A549 (cell line): ENCODE results near the gene KDM6B.
A peak's percentile ranks its signal among the peaks of the same experiment; 100 is the strongest.

Source experiments
- CEBPB ChIP-seq, 2 experiments: fragments of >200 bp in 1 of 2; sonication (Bioruptor Twin) in 1 of 2; formaldehyde crosslinking in 1 of 2; IDR thresholded peaks; 2 replicates each; pipeline ENCODE4 v1.6.1; 2012 to 2016
- CTCF ChIP-seq: fragments of >200 bp; sonication (Bioruptor Twin); formaldehyde crosslinking; IDR thresholded peaks from 3 replicates; pipeline ENCODE4 v1.5.1; 2016
- EHF ChIP-seq: fragments of 250-450 bp; sonication (Bioruptor Pico); IDR thresholded peaks from 2 replicates; pipeline ENCODE4 v1.5.0; 2020; ENCODE audit warnings: mild to moderate bottlenecking
- ESRRA ChIP-seq: fragments of 150-350 bp; IDR thresholded peaks from 2 replicates; pipeline ENCODE4 v1.6.1; 2014; ENCODE audit warnings: mild to moderate bottlenecking, low read length, borderline replicate concordance
- FOXS1 ChIP-seq: fragments of 250-450 bp; sonication (Bioruptor Pico); IDR thresholded peaks from 2 replicates; pipeline ENCODE4 v1.5.0; 2020; ENCODE audit warnings: mild to moderate bottlenecking, moderate library complexity
- KDM1A ChIP-seq: fragments of 200-600 bp; sonication (generic); IDR thresholded peaks from 2 replicates; pipeline ENCODE4 v1.6.1; 2016; ENCODE audit warnings: low read depth, mild to moderate bottlenecking
- MAFK ChIP-seq: fragments of 450-650 bp; IDR thresholded peaks from 2 replicates; pipeline ENCODE4 v1.6.1; 2014; ENCODE audit not compliant: partially characterized antibody
- PBX3 ChIP-seq: IDR thresholded peaks from 2 replicates; pipeline ENCODE4 v1.6.1; 2012
- POLR2A ChIP-seq: IDR thresholded peaks from 2 replicates; pipeline ENCODE4 v1.6.1; 2012; ENCODE audit warnings: mild to moderate bottlenecking, low read length
- RARB ChIP-seq: fragments of 250-450 bp; sonication (Bioruptor Pico); IDR thresholded peaks from 2 replicates; pipeline ENCODE4 v1.8.0; 2021; ENCODE audit warnings: mild to moderate bottlenecking, moderate library complexity
- REST ChIP-seq: fragments of 200-600 bp; sonication (generic); IDR thresholded peaks from 2 replicates; pipeline ENCODE4 v1.6.1; 2016; ENCODE audit warnings: antibody characterized with exemption, mild to moderate bottlenecking, moderate library complexity
- TP53 ChIP-seq: fragments of 250-450 bp; sonication (Bioruptor Pico); IDR thresholded peaks from 2 replicates; pipeline ENCODE4 v1.5.0; 2021; ENCODE audit warnings: mild to moderate bottlenecking, moderate library complexity
- TF ChIP-seq, protein P1 (sequence below): fragments of 450-650 bp; IDR thresholded peaks from 2 replicates; pipeline ENCODE4 v1.6.1; 2014; ENCODE audit warnings: antibody characterized with exemption

DNA sequence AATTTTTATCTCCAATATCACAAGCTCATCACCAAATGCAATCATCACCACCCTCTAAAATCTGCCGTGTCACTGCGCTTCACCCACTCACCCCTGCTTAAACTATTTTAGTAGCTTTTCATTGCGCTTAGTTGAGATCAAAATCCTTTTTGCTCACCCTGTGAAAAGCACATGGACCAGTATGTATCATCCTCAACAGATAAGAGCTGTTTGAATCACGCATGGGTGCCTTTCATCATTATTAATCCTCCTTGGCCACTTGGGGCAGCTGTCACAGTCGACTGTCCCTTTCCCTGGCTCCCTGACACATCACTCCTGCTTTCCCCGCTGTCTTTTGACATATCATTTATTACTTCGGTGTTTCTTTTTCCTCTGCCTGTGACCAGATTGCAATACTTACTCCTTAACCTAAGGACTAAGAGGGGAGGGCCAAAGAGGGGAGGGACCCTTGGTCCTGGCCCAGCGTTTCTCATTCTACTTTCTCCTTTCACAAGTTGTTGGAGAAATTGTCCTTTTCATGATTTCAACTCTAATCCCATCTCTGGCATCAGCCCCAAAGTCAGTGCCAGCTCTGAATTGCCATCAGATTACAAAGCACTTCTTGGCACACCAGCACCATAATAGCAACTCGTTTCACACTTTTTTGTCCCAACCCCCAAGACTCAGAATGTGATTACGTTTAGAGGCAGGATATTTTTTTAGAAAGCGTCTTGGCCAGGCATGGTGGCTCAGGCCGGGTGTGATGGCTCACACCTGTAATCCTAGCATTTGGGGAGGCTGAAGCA lies 8.6 kb upstream of the KDM6B start:
- no peak for TF ChIP-seq CTCF
- TF ChIP-seq CEBPB (IDR thresholded peaks at IDR 0.05) = no peak
- TF ChIP-seq, protein P1, sequence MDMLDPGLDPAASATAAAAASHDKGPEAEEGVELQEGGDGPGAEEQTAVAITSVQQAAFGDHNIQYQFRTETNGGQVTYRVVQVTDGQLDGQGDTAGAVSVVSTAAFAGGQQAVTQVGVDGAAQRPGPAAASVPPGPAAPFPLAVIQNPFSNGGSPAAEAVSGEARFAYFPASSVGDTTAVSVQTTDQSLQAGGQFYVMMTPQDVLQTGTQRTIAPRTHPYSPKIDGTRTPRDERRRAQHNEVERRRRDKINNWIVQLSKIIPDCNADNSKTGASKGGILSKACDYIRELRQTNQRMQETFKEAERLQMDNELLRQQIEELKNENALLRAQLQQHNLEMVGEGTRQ = no peak
- TF ChIP-seq ESRRA = no peak
- TF ChIP-seq EHF (CRISPR knock-in tag) = no peak
- TF ChIP-seq PBX3 = no peak
- peak; percentile 18 for TF ChIP-seq MAFK
- TF ChIP-seq FOXS1 (CRISPR knock-in tag) = no peak
- TF ChIP-seq POLR2A = no peak
- no peak for TF ChIP-seq REST
- no peak for TF ChIP-seq RARB (CRISPR knock-in tag)
- no peak for TF ChIP-seq KDM1A
- TF ChIP-seq TP53 = no peak
